DOHH2 (cell line): Measurements from ENCODE around the gene EBF3.

Experiments
- H3F3A ChIP-seq: fragments of 200-600 bp; sonication (generic), shearing (Covaris generic); 2 replicates; pipeline ENCODE4 v1.6.0; 2016; ENCODE audit warnings: antibody characterized with exemption, mild to moderate bottlenecking; ENCODE audit not compliant: control insufficient read depth, insufficient read depth
- H3K27ac ChIP-seq: fragments of 200-600 bp; sonication (generic); 2 replicates; pipeline ENCODE4 v1.5.1; 2014; ENCODE audit warnings: low read depth, mild to moderate bottlenecking, low read length, moderate library complexity
- H3K27me3 ChIP-seq: fragments of 200-600 bp; sonication (generic); 2 replicates; pipeline ENCODE4 v1.6.1; 2014; ENCODE audit warnings: mild to moderate bottlenecking, low read length, mixed read lengths; ENCODE audit not compliant: control insufficient read depth
- H3K36me3 ChIP-seq: fragments of 200-600 bp; sonication (generic); 2 replicates; pipeline ENCODE4 v1.6.1; 2014; ENCODE audit warnings: mild to moderate bottlenecking, low read length, moderate library complexity, mixed read lengths; ENCODE audit not compliant: control insufficient read depth
- H3K4me1 ChIP-seq: fragments of 200-600 bp; sonication (generic); 2 replicates; pipeline ENCODE4 v1.6.1; 2014; ENCODE audit warnings: mild to moderate bottlenecking, low read length, mixed read lengths; ENCODE audit not compliant: control insufficient read depth
- H3K4me2 ChIP-seq: fragments of 200-600 bp; sonication (generic); 2 replicates; pipeline ENCODE4 v1.6.0; 2014; ENCODE audit warnings: mild to moderate bottlenecking, low read length, moderate library complexity
- H3K4me3 ChIP-seq: fragments of 200-600 bp; sonication (generic); 2 replicates; pipeline ENCODE4 v1.5.1; 2014; ENCODE audit warnings: mild to moderate bottlenecking, low read length, mixed read lengths
- H3K79me2 ChIP-seq: fragments of 200-600 bp; sonication (generic); 2 replicates; pipeline ENCODE4 v1.6.1; 2014; ENCODE audit warnings: mild to moderate bottlenecking, low read length, mixed read lengths; ENCODE audit not compliant: control insufficient read depth
- H3K9me2 ChIP-seq: fragments of 200-600 bp; sonication (generic); replicated peaks from 2 replicates; pipeline ENCODE4 v1.6.1; 2014; ENCODE audit warnings: mild to moderate bottlenecking, low read length, mixed read lengths; ENCODE audit not compliant: control insufficient read depth
- H3K9me3 ChIP-seq: fragments of 200-600 bp; sonication (generic); 2 replicates; pipeline ENCODE4 v1.6.1; 2014; ENCODE audit warnings: antibody characterized with exemption, low read length, mixed read lengths; ENCODE audit not compliant: control insufficient read depth, insufficient read depth
- H4K20me1 ChIP-seq: fragments of 200-600 bp; sonication (generic); 2 replicates; pipeline ENCODE4 v1.6.0; 2014; ENCODE audit warnings: low read depth, mild to moderate bottlenecking, antibody characterized with exemption, low read length, moderate library complexity; ENCODE audit not compliant: control insufficient read depth, insufficient read depth
- CTCF ChIP-seq: fragments of 200-600 bp; sonication (generic); IDR thresholded peaks from one replicate; pipeline ENCODE4 v1.5.1; 2014; ENCODE audit warnings: antibody characterized with exemption, mild to moderate bottlenecking, low read depth, low read length; ENCODE audit not compliant: poor library complexity, severe bottlenecking
- EZH2phosphoT487 ChIP-seq: fragments of 200-600 bp; sonication (generic); IDR thresholded peaks from 2 replicates; pipeline ENCODE4 v1.6.1; 2017; ENCODE audit warnings: borderline replicate concordance, mild to moderate bottlenecking, antibody characterized with exemption, low read length, moderate library complexity, mixed read lengths

Gene EBF3

GRCh38 chr10:129950676-129951075, 13.4 kb downstream of the EBF3 start:
- no peaks in the 10 kb centered on the region for H3K79me2 ChIP-seq
- no peaks in the 10 kb centered on the region for H3K9me3 ChIP-seq
- H4K20me1 ChIP-seq, result no peaks in the 10 kb centered on the region
- no peaks in the 10 kb centered on the region for H3F3A ChIP-seq
- H3K9me2 ChIP-seq, result no peaks in the 10 kb centered on the region
- no peak for TF ChIP-seq EZH2phosphoT487
- TF ChIP-seq CTCF, result no peak
- no peaks in the 10 kb centered on the region for H3K36me3 ChIP-seq
- H3K4me1 ChIP-seq, result no peaks in the 10 kb centered on the region
- H3K4me3 ChIP-seq, result no peak overlapping the region
- H3K4me2 ChIP-seq, result no peak overlapping the region
- no peak overlapping the region for H3K27ac ChIP-seq
- H3K27me3 ChIP-seq, result no peaks in the 10 kb centered on the region

- Histone ChIP-seq H3K4me2 (no peak overlapping the region), H3K79me2 (no peaks in the 10 kb centered on the region), H3K4me3 (no peak overlapping the region), H3K4me1 (no peaks in the 10 kb centered on the region), H4K20me1 (no peaks in the 10 kb centered on the region), H3K27me3 (no peaks in the 10 kb centered on the region), H3K9me2 (no peaks in the 10 kb centered on the region), H3K27ac (no peak overlapping the region), H3F3A (no peaks in the 10 kb centered on the region), H3K36me3 (no peaks in the 10 kb centered on the region), H3K9me3 (no peaks in the 10 kb centered on the region)
- TF ChIP-seq EZH2phosphoT487 (no peak), CTCF (no peak)
Observed at GRCh38 chr10:129949891-129950291, 14.2 kb downstream of the EBF3 start.

GRCh38 chr10:129949411-129949810, 14.7 kb downstream of the EBF3 start:
- no peak overlapping the region for H3K4me2 ChIP-seq
- H4K20me1 ChIP-seq, result no peaks in the 10 kb centered on the region
- no peak overlapping the region for H3K27ac ChIP-seq
- TF ChIP-seq CTCF (no peak), EZH2phosphoT487 (no peak)
- no peaks in the 10 kb centered on the region for H3F3A ChIP-seq
- H3K9me2 ChIP-seq, result no peaks in the 10 kb centered on the region
- no peaks in the 10 kb centered on the region for H3K79me2 ChIP-seq
- no peaks in the 10 kb centered on the region for H3K4me1 ChIP-seq
- H3K27me3 ChIP-seq, result no peaks in the 10 kb centered on the region
- H3K4me3 ChIP-seq, result no peak overlapping the region
- no peaks in the 10 kb centered on the region for H3K36me3 ChIP-seq
- no peaks in the 10 kb centered on the region for H3K9me3 ChIP-seq

- no peak for TF ChIP-seq CTCF
- no peak for TF ChIP-seq EZH2phosphoT487
- no peaks in the 10 kb centered on the region for H3F3A ChIP-seq
- H3K27me3 ChIP-seq, result no peaks in the 10 kb centered on the region
- no peaks in the 10 kb centered on the region for H4K20me1 ChIP-seq
- no peaks in the 10 kb centered on the region for H3K9me2 ChIP-seq
- H3K4me1 ChIP-seq, result no peaks in the 10 kb centered on the region
- H3K4me2 ChIP-seq, result no peak overlapping the region
- no peaks in the 10 kb centered on the region for H3K36me3 ChIP-seq
- no peaks in the 10 kb centered on the region for H3K9me3 ChIP-seq
- no peak overlapping the region for H3K4me3 ChIP-seq
- H3K79me2 ChIP-seq, result no peaks in the 10 kb centered on the region
- H3K27ac ChIP-seq, result no peak overlapping the region
Observed at GRCh38 chr10:129946859-129947258, 17.2 kb downstream of the EBF3 start.
